Chondrocyte (in vitro differentiated cells): Measurements from ENCODE around the gene MAP2K6. TPM values are rescaled to one million over a fixed set of nuclear protein-coding genes. Genes with fewer than 3 reads are reported as not detected.

ENCODE experiments used
- DNase-seq: peaks from one replicate; pipeline ENCODE4 v3.0.0; 2021; ENCODE audit warnings: mixed read lengths, low spot score
- H3K27ac Mint-ChIP-seq: one replicate; pipeline ENCODE4 v1.8.0; 2021; ENCODE audit warnings: mild to moderate bottlenecking, moderate library complexity, mixed read lengths; ENCODE audit not compliant: unreplicated experiment
- H3K27me3 Mint-ChIP-seq: 2 replicates; pipeline ENCODE4 v1.8.0; 2021; ENCODE audit warnings: low read depth, mixed read lengths
- H3K36me3 Mint-ChIP-seq: 2 replicates; pipeline ENCODE4 v1.8.0; 2021; ENCODE audit warnings: low read depth, mixed read lengths
- H3K4me1 Mint-ChIP-seq: 2 replicates; pipeline ENCODE4 v1.8.0; 2021; ENCODE audit warnings: low read depth, mild to moderate bottlenecking, mixed read lengths
- H3K4me3 Mint-ChIP-seq: one replicate; pipeline ENCODE4 v1.8.0; 2021; ENCODE audit warnings: mild to moderate bottlenecking, moderate library complexity, mixed read lengths; ENCODE audit not compliant: unreplicated experiment
- H3K9me3 Mint-ChIP-seq: 2 replicates; pipeline ENCODE4 v1.8.0; 2021; ENCODE audit warnings: low read depth, mixed read lengths
- CTCF ChIP-seq: fragments of 200-600 bp; sonication (generic); IDR thresholded peaks from 2 replicates; pipeline ENCODE4 v1.5.0; 2021; ENCODE audit warnings: antibody characterized with exemption, mild to moderate bottlenecking, moderate library complexity
- total RNA-seq: library from RNA; stranded (reverse); gene quantifications from 3 replicates; pipeline ENCODE4 v1.2.1, GENCODE V29; 2021

The MAP2K6 gene
- total RNA-seq, 1 donor from 2014 or later: 0.75 TPM

GRCh38 chr17:69433093-69433492, 18.6 kb downstream of the MAP2K6 start:
- no peak overlapping the region for H3K4me3 Mint-ChIP-seq
- no peak overlapping the region for H3K27ac Mint-ChIP-seq
- no peaks in the 10 kb centered on the region for H3K36me3 Mint-ChIP-seq
- H3K27me3 Mint-ChIP-seq: no peaks in the 10 kb centered on the region
- no peak for TF ChIP-seq CTCF
- H3K4me1 Mint-ChIP-seq: peaks cover 4% of the 10 kb centered on the region
- H3K9me3 Mint-ChIP-seq: no peaks in the 10 kb centered on the region
- DNase-seq: no peak

- no peaks in the 10 kb centered on the region for H3K9me3 Mint-ChIP-seq
- TF ChIP-seq CTCF: no peak
- no peak for DNase-seq
- H3K36me3 Mint-ChIP-seq: no peaks in the 10 kb centered on the region
- no peak overlapping the region for H3K4me3 Mint-ChIP-seq
- peaks cover 4% of the 10 kb centered on the region for H3K4me1 Mint-ChIP-seq
- no peak overlapping the region for H3K27ac Mint-ChIP-seq
- no peaks in the 10 kb centered on the region for H3K27me3 Mint-ChIP-seq
These were observed 19.7 kb downstream of the MAP2K6 start for GRCh38 chr17:69434164-69434579.

GRCh38 chr17:69435971-69436696, 21.6 kb downstream of the MAP2K6 start:
- H3K4me1 Mint-ChIP-seq: peaks cover 4% of the 10 kb centered on the region
- no peak overlapping the region for H3K27ac Mint-ChIP-seq
- H3K9me3 Mint-ChIP-seq: peaks cover 10% of the 10 kb centered on the region
- DNase-seq: no peak
- H3K36me3 Mint-ChIP-seq: peaks cover 4% of the 10 kb centered on the region
- no peak overlapping the region for H3K4me3 Mint-ChIP-seq
- no peaks in the 10 kb centered on the region for H3K27me3 Mint-ChIP-seq
- TF ChIP-seq CTCF: no peak

- H3K27ac Mint-ChIP-seq: no peak overlapping the region
- peaks cover 4% of the 10 kb centered on the region for H3K4me1 Mint-ChIP-seq
- no peak for TF ChIP-seq CTCF
- no peak overlapping the region for H3K4me3 Mint-ChIP-seq
- H3K9me3 Mint-ChIP-seq: peaks cover 10% of the 10 kb centered on the region
- H3K36me3 Mint-ChIP-seq: peaks cover 4% of the 10 kb centered on the region
- DNase-seq: no peak
- no peaks in the 10 kb centered on the region for H3K27me3 Mint-ChIP-seq
These were observed 23.0 kb downstream of the MAP2K6 start for GRCh38 chr17:69437475-69437874.

GRCh38 chr17:69438776-69439175, 24.3 kb downstream of the MAP2K6 start:
- H3K27me3 Mint-ChIP-seq: no peaks in the 10 kb centered on the region
- H3K4me3 Mint-ChIP-seq: no peak overlapping the region
- DNase-seq: no peak
- H3K27ac Mint-ChIP-seq: no peak overlapping the region
- no peak for TF ChIP-seq CTCF
- peaks cover 4% of the 10 kb centered on the region for H3K4me1 Mint-ChIP-seq
- H3K9me3 Mint-ChIP-seq: peaks cover 10% of the 10 kb centered on the region
- H3K36me3 Mint-ChIP-seq: peaks cover 4% of the 10 kb centered on the region
